Activated naive CD4-positive, alpha-beta T cell treated with anti-CD3 and anti-CD28 coated beads for 36 hours (primary cell): Measurements from ENCODE around the gene PIGH. TPM values are rescaled to one million over a fixed set of nuclear protein-coding genes. Genes with fewer than 3 reads are reported as not detected.
"Not testable (repeated sequence)": the region's sequence is repeated elsewhere in the genome, so short reads cannot be mapped to it uniquely, and the experiment has no call there.

Experiments used
- CTCF ChIA-PET: fragments of 350-600 bp; sonication (Branson Sonifier 250); formaldehyde crosslinking; loops from one replicate; lab custom pipeline; 2021; ENCODE audit warnings: antibody characterized with exemption; lab: Charles Lee
- DNase-seq: peaks from one replicate; pipeline ENCODE4 v3.0.0-alpha.2; 2020
- H3K27ac Mint-ChIP-seq: one replicate; pipeline ENCODE4 v1.8.0; 2021; ENCODE audit warnings: mild to moderate bottlenecking, mixed read lengths
- H3K27me3 Mint-ChIP-seq: one replicate; pipeline ENCODE4 v1.8.0; 2021; ENCODE audit warnings: low read depth, mixed read lengths
- H3K36me3 Mint-ChIP-seq: one replicate; pipeline ENCODE4 v1.8.0; 2021; ENCODE audit warnings: low read depth, mixed read lengths
- H3K4me1 Mint-ChIP-seq: one replicate; pipeline ENCODE4 v1.8.0; 2021; ENCODE audit warnings: low read depth, mixed read lengths
- H3K4me3 Mint-ChIP-seq: one replicate; pipeline ENCODE4 v1.8.0; 2021; ENCODE audit warnings: mild to moderate bottlenecking, moderate library complexity, mixed read lengths
- H3K9me3 Mint-ChIP-seq: one replicate; pipeline ENCODE4 v1.8.0; 2021; ENCODE audit warnings: mixed read lengths
- intact Hi-C: fragments of 100-400 bp; cut with micrococcal nuclease; formaldehyde crosslinking; loops from one replicate; pipeline ENCODE4 v1.15.1; 2023
- total RNA-seq, 2 experiments: library from RNA; stranded (reverse); gene quantifications; one replicate each; pipeline ENCODE4 v1.2.3, GENCODE V29; 2021

Gene PIGH
- total RNA-seq, 2 experiments from 2014 or later: 11.9 to 12.4 TPM

DNA sequence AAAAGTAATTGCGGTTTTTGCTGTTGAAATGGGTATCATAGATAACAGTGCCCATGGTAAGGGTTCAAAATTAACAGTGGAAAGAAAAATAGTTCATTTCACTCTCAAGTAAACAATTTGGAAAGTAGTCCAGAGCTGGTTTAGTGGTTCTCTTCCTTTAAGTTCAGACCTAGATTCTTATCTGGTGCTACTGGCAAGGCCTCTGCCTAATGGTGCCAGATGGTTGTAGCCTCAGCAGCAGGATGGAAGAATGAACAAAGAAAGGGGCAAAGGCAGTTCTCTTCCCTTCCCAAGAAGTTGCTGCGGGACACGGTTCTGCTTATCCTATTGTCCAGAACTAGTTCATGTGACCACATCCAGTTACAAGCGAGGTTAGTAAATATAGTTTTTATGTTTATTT is 30.1 kb upstream of the PIGH start:
- Mint-ChIP-seq H3K36me3 (no peaks in the 10 kb centered on the region), H3K4me3 (no peak overlapping the region), H3K27ac (no peak overlapping the region), H3K9me3 (no peaks in the 10 kb centered on the region), H3K4me1 (no peaks in the 10 kb centered on the region), H3K27me3 (no peaks in the 10 kb centered on the region)
- DNase-seq: no peak
- CTCF ChIA-PET: interaction anchor here (2.2 kb wide), 1 partner anchor 11 kb away, joined by 8 read pairs; the partner anchor contains the start of gene ARG2
- intact Hi-C loops: no loop called here

DNA sequence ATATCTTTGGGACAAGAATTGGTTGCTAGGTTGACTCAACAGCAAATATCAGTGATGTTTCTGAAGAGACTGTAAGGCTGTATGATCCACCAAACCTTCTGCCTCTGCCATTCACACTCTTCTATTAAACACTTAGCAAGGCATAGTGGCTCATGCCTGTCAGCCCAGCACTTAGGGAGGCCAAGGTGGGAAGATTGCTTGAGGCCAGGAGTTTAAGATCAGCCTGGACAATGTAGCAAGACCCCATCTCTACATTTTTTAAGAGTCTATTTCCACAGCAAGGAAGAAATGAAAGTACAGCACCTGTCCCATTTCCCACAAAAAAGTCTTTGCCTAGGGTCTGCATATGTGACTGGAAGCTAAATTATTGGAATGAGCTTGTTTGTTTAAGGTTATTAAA is 27.5 kb upstream of the PIGH start:
- no peak for DNase-seq
- Mint-ChIP-seq H3K36me3 (peaks cover 2% of the 10 kb centered on the region), H3K4me3 (no peak overlapping the region), H3K27ac (no peak overlapping the region), H3K9me3 (no peaks in the 10 kb centered on the region), H3K4me1 (peaks cover 16% of the 10 kb centered on the region), H3K27me3 (no peaks in the 10 kb centered on the region)
- intact Hi-C loops: no loop called here
- CTCF ChIA-PET: interaction anchor here (0.6 to 1.3 kb wide), 2 partner anchors 39 to 223 kb away, joined by 3 to 5 read pairs; no protein-coding TSS in a partner anchor

DNA sequence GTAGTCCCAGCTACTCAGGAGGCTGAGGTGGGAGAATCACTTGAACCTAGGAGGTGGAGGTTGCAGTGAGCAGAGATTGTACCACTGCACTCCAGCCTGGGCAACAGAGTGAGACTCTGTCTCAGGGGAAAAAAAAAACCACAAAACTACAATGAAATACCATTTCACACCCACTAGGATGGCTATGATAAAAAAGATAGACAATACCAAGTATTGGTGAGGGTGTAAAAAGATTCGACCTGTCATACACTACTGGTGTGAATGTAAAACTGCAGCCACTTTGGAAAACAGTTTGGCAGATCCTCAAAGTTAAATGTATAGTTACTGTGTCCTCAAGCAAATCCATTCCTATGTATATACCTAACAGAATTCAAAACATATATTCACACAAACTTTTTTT is 26.1 kb upstream of the PIGH start:
- H3K36me3 Mint-ChIP-seq, H3K27me3 Mint-ChIP-seq, intact Hi-C loops, H3K4me3 Mint-ChIP-seq, H3K9me3 Mint-ChIP-seq, H3K27ac Mint-ChIP-seq, CTCF ChIA-PET, DNase-seq: not testable (repeated sequence)
- H3K4me1 Mint-ChIP-seq: peaks cover 23% of the 10 kb centered on the region

GRCh38 chr14:67623114-67623513 is 23.0 kb upstream of the PIGH start:
- intact Hi-C loops: no loop called here
- Mint-ChIP-seq H3K4me1 (peaks cover 42% of the 10 kb centered on the region), H3K36me3 (peaks cover 2% of the 10 kb centered on the region), H3K9me3 (no peaks in the 10 kb centered on the region), H3K27me3 (peaks cover 4% of the 10 kb centered on the region), H3K27ac (peak overlapping the region; percentile 91), H3K4me3 (peak overlapping the region; percentile 27)
- CTCF ChIA-PET: interaction anchor here (0.6 to 6.1 kb wide), 6 partner anchors 23 to 1325 kb away, joined by 3 to 134 read pairs (median 3); partner anchors contain the start of gene PIGH
- peak; percentile 54 for DNase-seq

GRCh38 chr14:67622675-67623074 is 22.6 kb upstream of the PIGH start:
- CTCF ChIA-PET: interaction anchor here (0.6 to 6.1 kb wide), 6 partner anchors 23 to 1326 kb away, joined by 3 to 134 read pairs (median 3); partner anchors contain the start of gene PIGH
- Mint-ChIP-seq H3K27me3 (peaks cover 4% of the 10 kb centered on the region), H3K36me3 (peaks cover 2% of the 10 kb centered on the region), H3K4me1 (peaks cover 42% of the 10 kb centered on the region), H3K4me3 (no peak overlapping the region), H3K27ac (peak overlapping the region; percentile 91), H3K9me3 (no peaks in the 10 kb centered on the region)
- intact Hi-C loops: no loop called here
- peak; percentile 56 for DNase-seq

DNA sequence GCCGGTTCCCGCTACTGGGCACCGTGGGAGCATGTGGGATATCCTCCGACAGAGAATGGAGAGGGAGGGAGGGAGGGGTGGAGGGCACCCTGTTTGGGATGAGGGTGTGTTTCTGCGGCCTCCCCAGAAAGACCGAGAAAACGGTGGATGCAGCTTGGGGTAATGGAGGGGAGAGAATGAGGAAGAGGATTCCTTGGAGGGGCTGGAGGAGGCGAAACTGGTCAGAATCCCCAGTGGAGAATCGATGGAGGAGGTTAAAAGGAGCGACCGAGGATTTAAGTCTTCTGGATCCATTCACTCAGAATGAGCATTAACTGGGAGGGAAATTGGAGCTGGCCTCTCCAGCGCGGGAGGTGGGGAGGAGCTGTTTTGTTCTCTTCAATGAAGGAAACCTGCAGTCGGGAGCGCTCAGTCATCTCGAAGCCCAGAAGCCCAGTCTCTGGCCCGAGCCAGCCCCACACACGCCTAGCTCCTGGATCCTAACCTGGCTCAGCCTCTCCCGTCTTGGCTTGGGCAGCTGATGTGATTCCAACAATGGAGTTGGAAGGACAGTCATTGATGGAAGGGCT is 20.2 kb upstream of the PIGH start:
- Mint-ChIP-seq H3K27me3 (peaks cover 4% of the 10 kb centered on the region), H3K9me3 (no peaks in the 10 kb centered on the region), H3K4me3 (peak overlapping the region; percentile 87), H3K4me1 (peaks cover 42% of the 10 kb centered on the region), H3K36me3 (peaks cover 2% of the 10 kb centered on the region), H3K27ac (no peak overlapping the region)
- CTCF ChIA-PET: interaction anchor here (0.5 to 6.1 kb wide), 12 partner anchors 15 to 1524 kb away, joined by 3 to 134 read pairs (median 4); no protein-coding TSS in a partner anchor
- intact Hi-C loops: no loop called here
- peak; percentile 22 for DNase-seq

DNA sequence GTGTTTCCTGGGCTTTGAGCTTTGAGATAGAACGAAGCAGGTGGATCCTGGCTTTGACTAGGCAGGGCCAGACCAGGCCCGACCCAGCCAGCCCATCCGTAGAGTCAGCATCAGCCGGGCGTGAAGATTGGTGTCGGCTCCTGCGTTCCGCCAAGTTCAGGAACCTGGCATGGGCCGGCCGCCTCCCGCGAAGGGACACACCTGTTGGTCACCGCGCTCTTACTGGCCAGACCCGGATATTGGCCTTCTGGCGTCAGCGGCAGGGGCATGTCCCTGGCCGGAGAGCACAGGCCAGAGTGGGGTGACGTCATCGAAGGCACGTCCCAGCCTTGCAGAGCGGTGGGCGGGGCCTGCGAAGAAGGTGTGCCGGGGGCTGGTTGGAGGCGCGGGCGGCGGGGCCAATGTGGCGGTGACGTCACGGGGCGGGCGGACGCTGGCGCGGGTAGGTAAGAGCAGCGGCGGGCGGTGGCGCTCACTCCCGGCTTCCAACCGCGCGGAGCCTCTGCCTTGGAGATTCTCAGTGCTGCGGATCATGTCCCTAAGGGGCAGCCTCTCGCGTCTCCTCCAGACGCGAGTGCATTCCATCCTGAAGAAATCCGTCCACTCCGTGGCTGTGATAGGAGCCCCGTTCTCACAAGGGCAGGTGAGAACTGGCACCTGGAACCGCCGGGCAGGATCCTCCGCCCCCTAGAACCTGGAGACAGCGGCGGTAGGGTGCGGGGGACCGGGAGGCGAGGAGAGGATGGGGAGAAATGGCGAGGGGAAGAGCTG is 19.6 kb upstream of the PIGH start, which contains the start of gene ARG2:
Gene ARG2 (plus strand): TSS at position 475 of the 771 bp plus-strand sequence. CDS start 58 bp downstream, at position 533.
- peaks cover 4% of the 10 kb centered on the region for H3K27me3 Mint-ChIP-seq
- H3K4me1 Mint-ChIP-seq: peaks cover 42% of the 10 kb centered on the region
- intact Hi-C loops: loop anchor here (1.0 kb wide), 6 partner anchors 19 to 197 kb away; partner anchors contain the start of genes PIGH, RDH11 and ZFYVE26
- H3K27ac Mint-ChIP-seq: peak within 1 kb of the TSS; percentile 69
- no peaks in the 10 kb centered on the region for H3K9me3 Mint-ChIP-seq
- peak; percentile 98 for DNase-seq
- peak within 1 kb of the TSS; percentile 87 for H3K4me3 Mint-ChIP-seq
- CTCF ChIA-PET: interaction anchor here (0.6 to 6.1 kb wide), 34 partner anchors 9 to 413 kb away, joined by 3 to 134 read pairs (median 4); partner anchors contain the start of genes PIGH, RDH11, RDH12 and VTI1B
- peaks cover 2% of the 10 kb centered on the region for H3K36me3 Mint-ChIP-seq

DNA sequence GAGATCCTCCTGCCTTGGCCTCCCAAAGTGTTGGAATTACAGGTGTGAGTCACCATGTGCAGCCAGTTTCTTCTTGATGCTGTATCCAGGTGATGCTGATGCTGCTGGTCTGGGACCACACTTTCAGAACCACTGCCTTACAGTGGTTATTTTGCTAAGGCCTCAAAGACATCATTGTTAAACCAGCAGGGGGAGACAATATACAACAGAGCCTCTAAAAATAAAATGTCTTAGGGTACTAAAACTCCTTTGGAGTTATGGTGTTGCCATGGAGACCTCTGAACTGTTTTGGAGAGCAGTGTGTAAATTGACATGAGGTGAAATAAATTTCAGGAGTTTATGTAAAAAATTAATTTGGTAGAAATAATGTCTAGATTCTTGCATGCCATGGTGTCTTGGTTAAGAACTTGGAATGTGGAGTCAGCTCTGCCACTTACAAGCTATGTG is 18.6 kb upstream of the PIGH start:
- H3K27me3 Mint-ChIP-seq: peaks cover 4% of the 10 kb centered on the region
- H3K4me1 Mint-ChIP-seq: peaks cover 34% of the 10 kb centered on the region
- H3K9me3 Mint-ChIP-seq: no peaks in the 10 kb centered on the region
- H3K36me3 Mint-ChIP-seq: no peaks in the 10 kb centered on the region
- CTCF ChIA-PET: interaction anchor here (0.6 to 6.1 kb wide), 34 partner anchors 8 to 412 kb away, joined by 3 to 134 read pairs (median 4); partner anchors contain the start of genes PIGH, RDH11, RDH12 and VTI1B
- peak overlapping the region; percentile 56 for H3K4me3 Mint-ChIP-seq
- intact Hi-C loops: loop anchor here (1.0 kb wide), 6 partner anchors 18 to 198 kb away; partner anchors contain the start of genes PIGH, RDH11 and ZFYVE26
- DNase-seq: peak; percentile 30
- no peak overlapping the region for H3K27ac Mint-ChIP-seq

GRCh38 chr14:67610491-67610890 is 10.4 kb upstream of the PIGH start:
- intact Hi-C loops: no loop called here
- Mint-ChIP-seq H3K4me1 (no peaks in the 10 kb centered on the region), H3K36me3 (no peaks in the 10 kb centered on the region), H3K27me3 (no peaks in the 10 kb centered on the region), H3K4me3 (no peak overlapping the region), H3K9me3 (no peaks in the 10 kb centered on the region), H3K27ac (no peak overlapping the region)
- CTCF ChIA-PET: interaction anchor here (0.7 to 1.8 kb wide), 4 partner anchors 8 to 93 kb away, joined by 3 to 9 read pairs (median 4); no protein-coding TSS in a partner anchor
- no peak for DNase-seq

DNA sequence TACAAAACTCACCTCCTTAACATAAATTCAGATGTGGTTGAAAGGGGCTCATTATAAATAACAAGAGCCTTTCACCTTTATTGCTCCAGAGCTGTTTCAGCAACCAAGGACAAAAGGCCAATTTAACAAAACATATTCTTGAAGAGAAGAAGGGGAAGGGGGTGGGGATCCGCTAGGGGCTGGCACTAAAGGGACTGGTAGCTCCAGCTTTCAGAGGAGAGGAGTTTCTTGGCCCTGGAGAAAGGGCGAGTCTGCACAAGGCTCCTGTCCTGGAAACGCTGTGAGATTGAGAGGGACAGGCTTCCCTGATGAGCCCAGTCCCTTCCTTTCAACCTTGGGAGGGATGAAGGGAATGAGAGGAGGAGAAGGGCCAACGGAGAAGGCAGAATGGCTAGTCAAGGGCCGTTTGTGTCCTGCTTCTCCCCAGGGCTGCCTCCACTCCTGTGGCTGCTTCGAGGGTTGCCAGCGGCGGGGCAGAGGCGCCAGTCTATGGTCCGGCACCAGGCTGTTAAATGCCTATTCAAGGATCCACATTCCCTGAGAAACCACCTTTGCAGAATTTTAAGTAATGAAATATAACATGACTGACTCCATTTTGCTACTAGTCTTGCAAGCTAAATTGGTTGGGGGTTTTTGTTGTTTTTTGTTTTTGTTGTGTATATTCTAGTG is 9.7 kb upstream of the PIGH start:
- Mint-ChIP-seq H3K4me3 (no peak overlapping the region), H3K36me3 (no peaks in the 10 kb centered on the region), H3K27me3 (no peaks in the 10 kb centered on the region), H3K9me3 (no peaks in the 10 kb centered on the region), H3K27ac (no peak overlapping the region), H3K4me1 (no peaks in the 10 kb centered on the region)
- intact Hi-C loops: no loop called here
- CTCF ChIA-PET: interaction anchor here (1.0 to 1.8 kb wide), 3 partner anchors 9 to 94 kb away, joined by 3 to 9 read pairs (median 5); no protein-coding TSS in a partner anchor
- DNase-seq: no peak

DNA sequence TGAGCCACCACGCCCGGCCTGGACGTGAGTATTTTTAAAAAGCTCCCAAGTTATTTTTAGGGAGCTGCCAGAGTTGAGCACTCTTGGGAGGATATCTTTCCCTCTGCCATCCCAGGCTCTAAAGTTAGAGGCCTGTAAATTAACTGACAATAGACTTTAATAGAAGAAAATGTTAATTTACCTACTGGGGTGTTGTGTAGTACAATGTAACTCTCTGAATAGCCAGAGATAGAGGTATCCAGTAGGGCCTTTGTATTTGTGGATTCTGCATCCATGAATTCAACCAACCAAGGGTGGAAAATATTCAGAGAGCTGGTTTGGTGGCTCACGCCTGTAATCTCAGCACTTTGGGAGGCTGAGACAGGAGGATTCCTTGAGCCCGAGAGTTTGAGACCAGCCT is 7.6 kb upstream of the PIGH start:
- Mint-ChIP-seq H3K36me3 (no peaks in the 10 kb centered on the region), H3K27me3 (no peaks in the 10 kb centered on the region), H3K4me3 (no peak overlapping the region), H3K4me1 (no peaks in the 10 kb centered on the region), H3K27ac (no peak overlapping the region), H3K9me3 (no peaks in the 10 kb centered on the region)
- CTCF ChIA-PET: interaction anchor here (0.6 to 0.7 kb wide), 3 partner anchors 18 to 59 kb away, joined by 3 to 4 read pairs (median 4); no protein-coding TSS in a partner anchor
- no peak for DNase-seq
- intact Hi-C loops: no loop called here
